T-helper 1 cell (primary cell): ENCODE results near the gene HAPLN3.

Source experiments
- DNase-seq, 5 donors: peaks; one replicate each; pipeline ENCODE4 v3.0.0-alpha.2; 2012 to 2020

Gene HAPLN3

GRCh38 chr15:88909956-88910831 is 14.8 kb upstream of the HAPLN3 start:
- DNase-seq = no peak

GRCh38 chr15:88908697-88909621 is 13.6 kb upstream of the HAPLN3 start:
- no peak for DNase-seq

GRCh38 chr15:88908123-88908522 is 12.8 kb upstream of the HAPLN3 start:
- no peak for DNase-seq

- no peak for DNase-seq
Measured at GRCh38 chr15:88907111-88907510, 11.8 kb upstream of the HAPLN3 start.

GRCh38 chr15:88906551-88906950 is 11.2 kb upstream of the HAPLN3 start:
- DNase-seq = no peak

GRCh38 chr15:88906130-88906529 is 10.8 kb upstream of the HAPLN3 start:
- DNase-seq = no peak

GRCh38 chr15:88905576-88905975 is 10.2 kb upstream of the HAPLN3 start:
- DNase-seq = no peak

- DNase-seq = peak; percentile 86 to 94 (median 93)
Measured at GRCh38 chr15:88904624-88905327, 9.4 kb upstream of the HAPLN3 start.

- no peak for DNase-seq
Measured at GRCh38 chr15:88904257-88904623, 8.9 kb upstream of the HAPLN3 start.

GRCh38 chr15:88902846-88903245 is 7.5 kb upstream of the HAPLN3 start:
- no peak for DNase-seq

- no peak for DNase-seq
Measured at GRCh38 chr15:88902221-88902835, 7.0 kb upstream of the HAPLN3 start.

GRCh38 chr15:88901508-88902220 is 6.3 kb upstream of the HAPLN3 start:
- no peak for DNase-seq

GRCh38 chr15:88900982-88901418 is 5.7 kb upstream of the HAPLN3 start:
- DNase-seq = no peak

GRCh38 chr15:88900309-88900981 is 5.1 kb upstream of the HAPLN3 start:
- no peak for DNase-seq

GRCh38 chr15:88899251-88899650 is 3.9 kb upstream of the HAPLN3 start:
- DNase-seq = no peak

- no peak for DNase-seq
Measured at GRCh38 chr15:88898736-88899135, 3.4 kb upstream of the HAPLN3 start.

GRCh38 chr15:88897456-88898194 is 2.3 kb upstream of the HAPLN3 start:
- DNase-seq = peak; percentile 62 to 85 (median 69)

- DNase-seq = no peak
Measured at GRCh38 chr15:88897142-88897455, 1.8 kb upstream of the HAPLN3 start.

- no peak for DNase-seq
Measured at GRCh38 chr15:88896333-88897033, 1.1 kb upstream of the HAPLN3 start.

- DNase-seq = peak; percentile 62 to 88 (median 78)
Measured at GRCh38 chr15:88894348-88894818, 961 bp downstream of the HAPLN3 start.
